Measurements from ENCODE around the gene SMARCC1.

Gene SMARCC1

GRCh38 chr3:47581422-47581821 lies 200.3 kb downstream of the SMARCC1 start:
- DNase-seq = no peak

- DNase-seq = no peak
These were observed 201.2 kb downstream of the SMARCC1 start for GRCh38 chr3:47580481-47580880.

GRCh38 chr3:47579875-47580274 lies 201.8 kb downstream of the SMARCC1 start:
- DNase-seq = no peak

GRCh38 chr3:47578691-47579632 lies 202.7 kb downstream of the SMARCC1 start, which contains the start of gene CSPG5:
CSPG5 (minus strand) TSS chr3:47578865; CDS start chr3:47578693, 172 bp downstream.
- no peak for DNase-seq

- DNase-seq = no peak
These were observed 203.5 kb downstream of the SMARCC1 start for GRCh38 chr3:47578119-47578632.

GRCh38 chr3:47577583-47578118 lies 204.0 kb downstream of the SMARCC1 start:
- DNase-seq = no peak

GRCh38 chr3:47573190-47574172 lies 208.2 kb downstream of the SMARCC1 start:
- DNase-seq = no peak

- DNase-seq = no peak
These were observed 210.1 kb downstream of the SMARCC1 start for GRCh38 chr3:47571391-47572175.

- no peak for DNase-seq
These were observed 212.8 kb downstream of the SMARCC1 start for GRCh38 chr3:47568901-47569300.

GRCh38 chr3:47567149-47567548 lies 214.5 kb downstream of the SMARCC1 start:
- DNase-seq = no peak

- DNase-seq = no peak
These were observed 215.0 kb downstream of the SMARCC1 start for GRCh38 chr3:47566667-47567066.

GRCh38 chr3:47565734-47566550 lies 215.8 kb downstream of the SMARCC1 start:
- DNase-seq = no peak

- DNase-seq = no peak
These were observed 225.3 kb downstream of the SMARCC1 start for GRCh38 chr3:47556351-47556750.

- DNase-seq = no peak
These were observed 227.4 kb downstream of the SMARCC1 start for GRCh38 chr3:47554335-47554734.

GRCh38 chr3:47553407-47553806 lies 228.3 kb downstream of the SMARCC1 start:
- no peak for DNase-seq

- no peak for DNase-seq
These were observed 239.1 kb downstream of the SMARCC1 start for GRCh38 chr3:47542471-47543173.

GRCh38 chr3:47541583-47542108 lies 240.0 kb downstream of the SMARCC1 start:
- no peak for DNase-seq

- no peak for DNase-seq
These were observed 241.4 kb downstream of the SMARCC1 start for GRCh38 chr3:47540281-47540680.

- DNase-seq = no peak
These were observed 244.7 kb downstream of the SMARCC1 start for GRCh38 chr3:47536967-47537366.
